Endothelial cell (in vitro differentiated cells): ENCODE results near the gene RDH16. TPM values are rescaled to one million over a fixed set of nuclear protein-coding genes. Genes with fewer than 3 reads are reported as not detected.
"Not testable (repeated sequence)": the region's sequence is repeated elsewhere in the genome, so short reads cannot be mapped to it uniquely, and the experiment has no call there.

Experiments
- DNase-seq: peaks from one replicate; pipeline ENCODE4 v3.0.0; 2021; ENCODE audit warnings: low spot score
- H3K27ac Mint-ChIP-seq: one replicate; pipeline ENCODE4 v1.8.0; 2021; ENCODE audit warnings: mixed read lengths, inconsistent platforms; ENCODE audit not compliant: unreplicated experiment
- H3K27me3 Mint-ChIP-seq: one replicate; pipeline ENCODE4 v1.8.0; 2021; ENCODE audit warnings: mild to moderate bottlenecking, moderate library complexity, mixed read lengths, inconsistent platforms; ENCODE audit not compliant: unreplicated experiment
- H3K36me3 Mint-ChIP-seq: one replicate; pipeline ENCODE4 v1.8.0; 2021; ENCODE audit warnings: mild to moderate bottlenecking, low read depth, mixed read lengths, inconsistent platforms; ENCODE audit not compliant: unreplicated experiment
- H3K4me1 Mint-ChIP-seq: one replicate; pipeline ENCODE4 v1.8.0; 2021; ENCODE audit warnings: mild to moderate bottlenecking, mixed read lengths, inconsistent platforms; ENCODE audit not compliant: unreplicated experiment
- H3K4me3 Mint-ChIP-seq: one replicate; pipeline ENCODE4 v1.8.0; 2021; ENCODE audit warnings: mild to moderate bottlenecking, mixed read lengths, inconsistent platforms; ENCODE audit not compliant: unreplicated experiment
- H3K9me3 Mint-ChIP-seq: one replicate; pipeline ENCODE4 v1.8.0; 2021; ENCODE audit warnings: mixed read lengths, inconsistent platforms; ENCODE audit not compliant: unreplicated experiment
- total RNA-seq: library from RNA; stranded (reverse); fragmentation: NEBNext Ultra II Directional; extraction: Animal tissue kit (Norgen Biotek cat#: 25700); gene quantifications from one replicate; pipeline ENCODE4 v1.2.1, GENCODE V29; 2021; ENCODE audit not compliant: unreplicated experiment
- TF ChIP-seq, protein P1 (sequence below): fragments of 200-600 bp; sonication (generic); IDR thresholded peaks from one replicate; pipeline ENCODE4 v1.5.0; 2021; ENCODE audit warnings: antibody characterized with exemption; ENCODE audit not compliant: unreplicated experiment

RDH16 gene
- total RNA-seq, 1 donor from 2014 or later: 0.82 TPM

- Mint-ChIP-seq H3K27me3 (peaks cover 4% of the 10 kb centered on the region), H3K36me3 (peaks cover 13% of the 10 kb centered on the region), H3K4me3 (no peak overlapping the region), H3K27ac (no peak overlapping the region), H3K4me1 (peaks cover 11% of the 10 kb centered on the region), H3K9me3 (peaks cover 5% of the 10 kb centered on the region)
- DNase-seq: no peak
- TF ChIP-seq, protein P1, sequence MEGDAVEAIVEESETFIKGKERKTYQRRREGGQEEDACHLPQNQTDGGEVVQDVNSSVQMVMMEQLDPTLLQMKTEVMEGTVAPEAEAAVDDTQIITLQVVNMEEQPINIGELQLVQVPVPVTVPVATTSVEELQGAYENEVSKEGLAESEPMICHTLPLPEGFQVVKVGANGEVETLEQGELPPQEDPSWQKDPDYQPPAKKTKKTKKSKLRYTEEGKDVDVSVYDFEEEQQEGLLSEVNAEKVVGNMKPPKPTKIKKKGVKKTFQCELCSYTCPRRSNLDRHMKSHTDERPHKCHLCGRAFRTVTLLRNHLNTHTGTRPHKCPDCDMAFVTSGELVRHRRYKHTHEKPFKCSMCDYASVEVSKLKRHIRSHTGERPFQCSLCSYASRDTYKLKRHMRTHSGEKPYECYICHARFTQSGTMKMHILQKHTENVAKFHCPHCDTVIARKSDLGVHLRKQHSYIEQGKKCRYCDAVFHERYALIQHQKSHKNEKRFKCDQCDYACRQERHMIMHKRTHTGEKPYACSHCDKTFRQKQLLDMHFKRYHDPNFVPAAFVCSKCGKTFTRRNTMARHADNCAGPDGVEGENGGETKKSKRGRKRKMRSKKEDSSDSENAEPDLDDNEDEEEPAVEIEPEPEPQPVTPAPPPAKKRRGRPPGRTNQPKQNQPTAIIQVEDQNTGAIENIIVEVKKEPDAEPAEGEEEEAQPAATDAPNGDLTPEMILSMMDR: no peak
These were observed 5.6 kb downstream of the RDH16 start for GRCh38 chr12:56951582-56952339.

- DNase-seq: no peak
- no peak overlapping the region for H3K4me3 Mint-ChIP-seq
- H3K9me3 Mint-ChIP-seq: peaks cover 5% of the 10 kb centered on the region
- peaks cover 13% of the 10 kb centered on the region for H3K36me3 Mint-ChIP-seq
- TF ChIP-seq, protein P1: no peak
- H3K27me3 Mint-ChIP-seq: no peaks in the 10 kb centered on the region
- no peak overlapping the region for H3K27ac Mint-ChIP-seq
- no peaks in the 10 kb centered on the region for H3K4me1 Mint-ChIP-seq
These were observed 8.5 kb downstream of the RDH16 start for GRCh38 chr12:56948881-56949280.

DNA sequence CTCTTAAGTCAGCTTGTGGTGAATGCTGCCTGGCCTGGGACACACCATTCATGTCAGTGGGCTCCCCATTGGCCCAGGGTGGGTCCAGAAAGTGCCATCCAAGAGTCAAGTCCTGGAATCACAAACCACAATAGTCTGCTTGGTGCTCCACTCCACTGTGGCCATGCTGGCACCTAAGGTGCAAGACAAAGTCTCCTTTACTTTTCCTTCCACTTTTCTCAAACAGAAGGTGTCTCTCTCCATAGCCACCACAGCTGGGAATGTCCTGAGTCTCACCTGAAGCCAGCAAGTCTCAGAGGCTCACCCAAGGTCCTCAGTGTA, 9.0 kb downstream of the RDH16 start:
- H3K9me3 Mint-ChIP-seq: peaks cover 5% of the 10 kb centered on the region
- TF ChIP-seq, protein P1: no peak
- no peaks in the 10 kb centered on the region for H3K4me1 Mint-ChIP-seq
- H3K27ac Mint-ChIP-seq: no peak overlapping the region
- no peak for DNase-seq
- no peak overlapping the region for H3K4me3 Mint-ChIP-seq
- no peaks in the 10 kb centered on the region for H3K27me3 Mint-ChIP-seq
- peaks cover 13% of the 10 kb centered on the region for H3K36me3 Mint-ChIP-seq

- TF ChIP-seq, protein P1: no peak
- Mint-ChIP-seq H3K9me3 (peaks cover 4% of the 10 kb centered on the region), H3K27ac (no peak overlapping the region), H3K4me1 (no peaks in the 10 kb centered on the region), H3K4me3 (no peak overlapping the region), H3K27me3 (no peaks in the 10 kb centered on the region), H3K36me3 (peaks cover 11% of the 10 kb centered on the region)
- DNase-seq: no peak
These were observed 9.6 kb downstream of the RDH16 start for GRCh38 chr12:56947633-56948456.

DNA sequence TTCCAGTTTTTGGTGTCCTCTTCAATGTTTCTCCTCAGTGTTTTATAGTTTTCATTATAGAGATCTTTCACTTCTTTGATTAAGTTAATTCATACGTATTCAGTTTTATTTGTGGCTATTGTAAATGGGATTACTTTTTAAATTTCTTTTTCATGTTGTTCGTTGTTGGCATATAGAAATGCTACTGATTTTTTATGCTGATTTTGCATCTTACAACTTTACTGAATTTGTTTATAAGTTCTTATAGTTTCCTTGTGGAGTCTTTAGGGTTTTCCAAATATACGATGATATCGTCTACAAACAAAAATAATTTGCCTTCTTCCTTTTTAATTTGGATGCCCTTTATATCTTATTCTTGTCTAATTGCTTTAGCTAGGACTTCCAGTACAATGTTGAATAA, 13.5 kb downstream of the RDH16 start:
- no peaks in the 10 kb centered on the region for H3K27me3 Mint-ChIP-seq
- H3K9me3 Mint-ChIP-seq: no peaks in the 10 kb centered on the region
- no peaks in the 10 kb centered on the region for H3K36me3 Mint-ChIP-seq
- H3K27ac Mint-ChIP-seq: no peak overlapping the region
- TF ChIP-seq, protein P1: no peak
- no peak for DNase-seq
- H3K4me1 Mint-ChIP-seq: peaks cover 2% of the 10 kb centered on the region
- H3K4me3 Mint-ChIP-seq: no peak overlapping the region

GRCh38 chr12:56943374-56943773, 14.0 kb downstream of the RDH16 start:
- DNase-seq, H3K27me3 Mint-ChIP-seq, H3K4me1 Mint-ChIP-seq, H3K27ac Mint-ChIP-seq, H3K36me3 Mint-ChIP-seq, H3K4me3 Mint-ChIP-seq, H3K9me3 Mint-ChIP-seq: not testable (repeated sequence)
